GM18511 (cell line): Measurements from ENCODE around the gene ZNF57.
"Not testable (repeated sequence)": the region's sequence is repeated elsewhere in the genome, so short reads cannot be mapped to it uniquely, and the experiment has no call there.

Experiments
- ATAC-seq: cut with Tn5 transposase; IDR thresholded peaks from one replicate; pipeline ENCODE4 v1.9.1; 2021; ENCODE audit warnings: mild to moderate bottlenecking, moderate library complexity; ENCODE audit not compliant: unreplicated experiment

Gene ZNF57

DNA sequence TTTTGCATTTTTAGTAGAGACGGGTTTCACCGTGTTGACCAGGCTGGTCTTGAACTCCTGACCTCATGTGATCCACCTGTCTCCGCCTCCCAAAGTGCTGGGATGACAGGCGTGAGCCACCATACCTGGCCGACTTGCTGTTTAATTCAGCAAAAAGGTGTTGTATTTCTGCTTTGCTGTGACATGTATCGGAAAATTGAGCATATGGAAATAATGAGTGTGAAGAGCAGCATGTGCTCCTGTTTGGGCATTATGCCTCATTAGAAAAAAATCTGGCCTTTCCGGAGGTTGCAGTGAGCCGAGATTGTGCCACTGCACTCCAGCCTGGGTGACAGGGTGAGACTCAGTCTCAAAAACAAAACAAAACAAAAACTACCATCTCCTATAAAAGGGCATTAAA, 10.2 kb upstream of the ZNF57 start:
- not testable (repeated sequence) for ATAC-seq

DNA sequence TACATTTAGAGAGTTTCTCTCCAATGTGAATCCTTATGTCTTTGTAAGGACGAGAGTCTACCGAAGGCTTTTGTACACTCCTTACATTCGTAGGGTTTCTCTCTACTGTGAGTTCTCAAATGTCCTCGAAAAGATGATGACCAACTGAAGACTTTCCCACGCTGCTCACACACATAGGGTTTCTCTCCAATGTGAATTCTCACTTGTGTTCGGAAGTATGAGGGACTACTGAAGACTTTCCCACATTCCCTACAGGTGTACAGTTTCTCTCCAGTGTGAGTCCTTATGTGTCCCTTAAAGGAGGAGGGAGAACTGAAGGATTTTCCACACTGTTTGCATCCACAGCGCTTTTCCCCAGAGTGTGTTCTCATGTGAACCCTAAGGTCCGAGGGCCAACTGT, 4.0 kb upstream of the ZNF57 start:
- no peak for ATAC-seq

DNA sequence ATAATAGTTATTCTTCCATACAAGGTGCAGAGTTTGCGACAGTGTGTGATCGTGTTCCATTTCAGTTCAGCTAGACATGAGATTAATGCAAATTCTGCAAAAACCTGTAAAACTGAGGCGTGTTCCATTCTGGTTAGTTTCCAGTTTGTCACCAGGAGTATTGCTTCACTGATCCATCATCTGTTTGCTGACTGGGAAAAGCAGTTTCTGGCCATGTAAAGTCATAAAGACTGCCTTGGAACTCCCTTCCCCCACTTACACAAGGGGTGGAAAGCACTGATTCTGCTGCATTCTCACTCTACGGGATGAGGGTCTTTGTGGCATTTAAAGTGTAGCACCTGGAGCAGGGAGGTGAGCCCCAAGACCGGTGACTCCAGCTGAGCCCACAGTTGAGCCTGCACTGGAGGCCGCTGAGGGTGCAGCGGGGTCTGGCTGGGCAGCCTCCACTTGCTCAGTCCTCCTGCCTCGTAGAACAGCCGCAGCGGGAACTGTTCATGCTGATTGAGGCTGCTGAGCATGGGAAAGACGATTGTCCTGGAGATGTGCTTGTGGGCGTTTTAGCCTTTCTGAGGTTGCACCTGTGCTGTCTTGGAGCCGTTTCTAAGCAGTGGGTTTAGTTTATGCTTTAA, 2.0 kb downstream of the ZNF57 start:
- no peak for ATAC-seq

DNA sequence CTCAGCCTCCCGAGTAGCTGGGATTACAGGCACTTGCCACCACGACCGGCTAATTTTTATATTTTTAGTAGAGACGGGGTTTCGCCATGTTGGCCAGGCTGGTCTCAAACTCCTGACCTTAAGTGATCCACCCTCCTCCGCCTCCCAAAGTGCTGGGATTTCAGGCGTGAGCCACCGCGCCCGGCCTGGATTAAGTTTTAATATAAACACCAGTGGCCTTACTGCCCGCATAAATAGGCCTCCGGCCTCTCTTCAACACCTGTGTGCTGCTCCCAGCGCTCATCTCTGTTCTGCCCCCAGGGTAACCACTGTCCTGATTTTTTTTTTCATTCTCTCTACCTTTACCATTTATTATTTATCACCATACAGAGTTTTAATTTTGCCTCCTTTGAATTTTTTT, 2.6 kb downstream of the ZNF57 start:
- ATAC-seq: not testable (repeated sequence)

DNA sequence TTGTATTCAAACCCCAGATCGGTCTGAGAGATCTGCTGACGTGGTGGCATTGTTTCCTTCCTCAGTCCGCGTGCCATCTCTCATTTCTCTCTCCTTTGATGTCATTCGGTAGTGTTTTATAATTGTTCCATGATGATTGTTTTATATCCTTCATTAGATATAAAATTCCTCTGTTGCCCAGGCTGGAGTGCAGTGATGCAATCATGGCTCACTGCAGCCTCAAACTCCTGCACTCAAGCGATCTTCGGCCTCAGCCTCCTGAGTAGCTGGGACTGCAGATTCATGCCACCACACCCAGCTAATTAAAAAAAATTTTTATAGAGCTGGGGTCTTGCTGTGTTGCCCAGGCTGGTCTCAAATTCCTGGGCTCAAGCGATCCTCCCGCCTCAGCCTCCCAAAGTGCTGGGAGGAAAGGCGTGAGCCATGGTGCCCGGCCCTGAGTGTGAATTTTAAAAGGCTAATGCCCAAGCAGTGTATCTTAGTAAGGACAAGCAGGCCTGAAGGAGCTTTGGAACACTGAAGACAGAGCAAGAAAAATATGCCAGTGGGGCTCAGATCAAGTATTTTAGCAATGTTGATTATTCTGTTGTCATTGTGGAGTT, 5.3 kb downstream of the ZNF57 start:
- ATAC-seq: no peak

DNA sequence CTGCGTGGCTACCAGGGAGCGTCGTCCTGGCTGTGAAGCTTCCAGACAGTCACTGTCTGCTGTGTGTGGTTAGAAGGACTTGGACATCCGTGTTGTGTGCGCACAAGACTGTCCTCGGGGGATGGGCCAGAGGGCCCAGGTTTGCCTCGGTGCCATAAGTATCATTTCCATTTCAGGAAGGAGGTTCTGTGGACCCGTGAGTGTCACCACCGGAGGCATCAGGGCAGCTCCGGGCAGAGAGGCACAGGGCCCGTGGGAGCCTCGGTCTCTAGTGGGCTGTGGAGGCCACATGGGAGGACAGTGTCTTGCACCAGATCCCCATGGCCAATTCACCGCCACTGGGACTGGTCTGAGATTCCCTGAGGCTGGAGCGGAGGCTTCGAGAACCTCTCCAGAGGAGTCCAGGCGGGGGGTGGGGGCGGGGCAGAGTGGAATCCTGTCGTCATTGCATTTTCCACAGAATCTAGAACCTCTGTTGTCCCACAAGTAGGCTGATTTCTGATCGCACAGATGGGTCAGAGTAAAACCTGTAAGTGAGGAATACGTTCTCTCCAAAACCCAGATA, 6.0 kb downstream of the ZNF57 start:
- no peak for ATAC-seq

DNA sequence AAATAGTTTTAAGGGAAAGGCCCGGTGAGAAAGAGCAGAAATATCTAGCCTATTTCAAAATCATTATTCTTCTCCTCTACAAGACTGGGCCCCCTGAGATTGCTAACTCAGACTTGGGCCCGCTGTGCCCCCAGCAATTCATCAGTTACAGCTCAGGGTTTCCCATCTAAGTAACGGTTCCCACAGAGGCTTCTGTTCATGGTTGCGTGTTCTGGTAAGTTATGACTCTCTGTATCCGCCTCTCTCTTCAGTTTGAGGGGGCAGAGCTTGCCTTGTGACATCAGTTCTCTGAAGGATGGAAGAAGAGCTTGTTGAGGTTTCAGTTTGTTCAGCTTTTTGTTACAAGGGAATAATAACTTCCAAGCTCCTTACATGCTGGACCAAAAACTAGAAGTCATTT, 11.6 kb downstream of the ZNF57 start:
- ATAC-seq: no peak

DNA sequence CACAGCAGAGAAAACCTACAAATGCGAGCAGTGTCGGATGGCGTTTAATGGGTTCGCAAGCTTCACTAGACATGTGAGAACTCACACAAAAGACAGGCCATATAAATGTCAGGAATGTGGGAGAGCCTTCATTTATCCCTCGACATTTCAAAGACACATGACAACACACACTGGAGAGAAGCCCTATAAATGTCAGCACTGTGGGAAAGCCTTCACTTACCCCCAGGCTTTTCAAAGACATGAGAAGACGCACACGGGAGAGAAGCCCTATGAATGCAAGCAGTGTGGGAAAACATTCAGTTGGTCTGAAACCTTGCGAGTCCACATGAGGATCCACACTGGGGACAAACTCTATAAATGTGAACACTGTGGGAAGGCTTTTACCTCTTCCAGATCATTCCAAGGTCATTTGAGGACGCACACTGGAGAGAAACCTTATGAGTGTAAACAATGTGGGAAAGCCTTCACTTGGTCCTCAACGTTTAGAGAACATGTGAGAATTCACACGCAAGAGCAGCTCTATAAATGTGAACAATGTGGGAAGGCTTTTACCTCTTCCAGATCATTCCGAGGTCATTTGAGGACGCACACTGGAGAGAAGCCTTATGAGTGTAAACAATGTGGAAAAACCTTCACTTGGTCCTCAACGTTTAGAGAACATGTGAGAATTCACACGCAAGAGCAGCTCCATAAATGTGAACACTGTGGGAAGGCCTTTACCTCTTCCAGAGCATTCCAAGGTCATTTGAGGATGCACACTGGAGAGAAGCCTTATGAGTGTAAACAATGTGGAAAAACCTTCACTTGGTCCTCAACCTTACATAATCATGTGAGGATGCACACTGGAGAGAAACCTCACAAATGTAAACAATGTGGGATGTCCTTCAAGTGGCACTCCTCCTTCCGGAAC, 16.8 kb downstream of the ZNF57 start:
- ATAC-seq: no peak

DNA sequence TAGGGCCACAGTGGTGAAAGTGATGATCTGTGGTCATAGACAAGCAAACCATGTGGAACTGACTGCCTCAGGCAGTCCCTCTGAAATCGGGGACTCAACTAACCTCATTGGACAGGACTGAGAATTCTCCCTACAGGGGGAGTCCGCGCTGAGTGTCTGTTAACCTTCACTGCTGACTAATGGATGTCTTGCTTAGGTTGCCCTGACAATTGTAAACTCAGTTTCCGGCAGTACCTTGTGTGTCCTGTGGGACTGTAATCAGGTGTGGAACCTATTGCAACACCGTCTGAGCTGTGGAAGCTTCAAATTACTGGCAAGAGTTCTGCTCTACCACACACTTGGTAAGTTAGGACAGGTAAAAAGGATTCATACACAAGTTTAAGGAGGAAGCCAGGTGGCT, 22.3 kb downstream of the ZNF57 start:
- ATAC-seq: no peak

DNA sequence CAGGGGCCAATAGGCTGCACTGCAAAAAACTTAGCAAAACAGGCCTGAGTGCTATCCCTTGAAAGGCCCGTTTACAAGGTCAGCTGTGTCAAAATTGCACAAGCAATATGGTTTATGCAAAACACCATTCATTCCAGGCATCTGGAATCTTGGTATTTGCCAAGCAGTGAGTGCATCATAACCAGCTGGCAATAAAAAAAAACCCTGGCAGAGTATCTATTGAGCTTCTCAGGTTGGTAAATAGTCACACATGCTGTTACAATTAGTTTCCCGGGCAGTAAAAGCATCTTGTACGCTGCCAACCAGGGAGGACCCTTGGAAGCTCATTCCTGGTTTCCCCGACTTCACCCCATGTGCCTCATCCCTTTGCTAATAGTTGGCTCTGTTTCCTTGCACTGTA, 22.8 kb downstream of the ZNF57 start:
- ATAC-seq: no peak

DNA sequence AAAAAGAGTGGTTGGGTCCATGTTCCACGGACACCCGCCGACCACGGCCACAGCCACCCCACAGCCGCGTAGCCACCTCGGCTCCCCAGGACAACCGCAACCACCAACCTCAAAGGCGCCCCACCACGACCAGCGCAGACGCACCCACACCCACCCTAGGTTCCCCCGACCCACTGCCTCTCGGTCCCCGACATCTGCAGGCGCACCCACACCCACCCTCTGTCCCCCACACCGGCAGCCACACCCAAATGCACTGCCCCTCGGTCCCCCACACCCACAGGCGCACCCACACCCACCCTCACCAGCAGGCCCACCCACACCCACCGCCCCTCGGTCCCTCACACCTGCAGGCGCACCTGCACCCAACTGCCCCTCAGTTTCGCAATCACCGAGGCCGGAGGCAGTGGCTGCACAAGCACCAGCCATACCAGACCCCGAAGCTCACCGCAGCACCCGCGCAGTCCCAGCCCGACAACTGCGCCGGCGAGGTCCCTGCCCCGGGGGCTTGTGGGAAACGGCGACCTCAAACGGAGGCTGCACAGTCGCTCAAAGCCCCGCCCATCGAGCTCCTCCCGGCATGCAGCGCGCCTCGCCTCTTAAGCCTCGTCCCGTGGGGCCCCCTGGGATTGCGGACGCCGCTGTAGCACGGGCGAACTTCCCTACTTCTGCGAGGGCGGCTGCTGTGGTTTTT, 25.8 kb downstream of the ZNF57 start:
- ATAC-seq: no peak

DNA sequence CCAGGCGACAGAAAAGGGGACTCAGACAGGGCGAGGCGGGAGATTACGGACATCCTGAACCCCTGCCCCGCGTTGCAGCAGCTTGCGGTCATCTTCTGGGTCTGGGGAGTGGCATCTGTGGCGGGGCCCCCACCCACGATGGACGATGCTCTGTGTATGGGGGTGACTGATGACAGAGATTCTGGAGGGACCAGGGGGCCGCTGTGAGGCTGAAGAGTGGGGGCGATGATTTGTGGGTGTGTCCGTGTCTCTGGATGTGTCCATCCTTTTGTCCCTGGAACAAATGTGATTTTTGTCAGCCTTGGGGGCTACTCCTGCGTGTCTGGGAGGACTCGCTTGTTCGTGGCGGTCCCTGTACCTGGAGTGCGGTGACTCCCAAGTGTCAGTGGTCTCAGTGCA, 26.3 kb downstream of the ZNF57 start:
- no peak for ATAC-seq

DNA sequence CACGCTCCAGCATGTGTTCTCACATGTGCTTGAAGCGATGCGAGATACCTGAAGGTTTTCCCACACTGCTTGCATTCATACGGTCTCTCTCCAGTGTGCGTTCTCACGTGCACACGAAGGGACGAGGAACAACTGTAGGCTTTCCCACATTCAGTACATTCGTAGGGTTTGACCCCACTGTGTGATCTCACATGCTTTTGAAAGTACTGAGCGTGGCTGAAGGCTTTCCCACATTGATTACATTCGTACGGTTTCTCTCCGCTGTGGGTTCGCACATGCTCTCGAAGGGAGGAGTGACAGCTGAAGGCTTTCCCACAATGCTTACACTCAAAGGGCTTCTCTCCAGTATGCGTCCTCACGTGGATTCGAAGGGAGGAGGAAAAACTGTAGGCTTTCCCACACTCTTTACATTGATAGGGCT, 32.8 kb downstream of the ZNF57 start:
- no peak for ATAC-seq

DNA sequence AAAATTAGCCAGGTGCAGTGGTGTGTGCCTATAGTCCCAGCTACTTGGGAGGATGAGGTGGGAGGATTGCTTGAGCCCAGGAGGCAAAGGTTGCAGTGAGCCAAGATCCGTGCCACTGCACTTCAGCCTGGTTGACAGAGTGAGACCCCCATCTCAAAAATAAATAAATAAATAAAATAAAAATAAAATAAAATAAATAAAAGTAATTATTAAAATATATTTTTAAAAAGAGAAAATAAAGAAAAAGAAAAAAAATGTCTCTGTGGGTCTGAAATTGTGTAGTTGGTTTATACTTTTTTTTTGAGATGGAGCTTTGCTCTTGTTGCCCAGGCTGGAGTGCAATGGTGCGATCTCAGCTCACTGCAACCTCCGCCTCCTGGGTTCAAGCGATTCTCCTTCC, 35.1 kb downstream of the ZNF57 start:
- ATAC-seq: not testable (repeated sequence)

DNA sequence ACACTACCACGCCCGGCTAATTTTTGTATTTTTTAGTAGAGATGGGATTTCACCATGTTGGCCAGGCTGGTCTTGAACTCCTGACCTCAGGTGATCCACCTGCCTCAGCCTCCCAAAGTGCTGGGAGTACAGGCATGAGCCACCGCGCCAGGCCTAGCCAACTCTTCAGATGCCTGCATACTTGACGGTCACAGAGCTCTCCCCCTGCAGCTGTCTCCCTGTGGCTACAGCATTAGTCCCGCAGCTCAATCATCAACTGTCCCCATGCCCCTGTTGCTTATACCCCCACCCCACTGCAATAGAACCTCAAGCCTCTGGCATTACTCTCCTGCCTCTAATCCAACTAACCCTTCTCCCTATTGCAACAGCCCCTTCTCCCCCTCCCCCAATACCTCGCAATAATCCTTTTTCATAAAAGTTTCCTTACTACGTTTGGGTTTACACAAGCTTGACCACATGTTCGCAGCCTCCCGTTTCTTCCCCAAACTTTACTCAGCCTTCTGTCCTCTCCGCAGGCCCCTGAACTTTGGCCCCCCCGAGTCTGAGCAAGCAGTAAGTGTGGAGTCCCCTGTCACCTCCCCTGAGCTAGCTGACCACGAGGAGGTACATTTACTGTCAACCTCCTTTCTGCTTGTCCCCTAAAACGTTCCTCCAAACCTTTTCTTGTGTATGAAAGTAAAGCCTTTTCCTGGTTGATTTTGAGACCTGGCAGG, 42.4 kb downstream of the ZNF57 start:
- no peak for ATAC-seq

DNA sequence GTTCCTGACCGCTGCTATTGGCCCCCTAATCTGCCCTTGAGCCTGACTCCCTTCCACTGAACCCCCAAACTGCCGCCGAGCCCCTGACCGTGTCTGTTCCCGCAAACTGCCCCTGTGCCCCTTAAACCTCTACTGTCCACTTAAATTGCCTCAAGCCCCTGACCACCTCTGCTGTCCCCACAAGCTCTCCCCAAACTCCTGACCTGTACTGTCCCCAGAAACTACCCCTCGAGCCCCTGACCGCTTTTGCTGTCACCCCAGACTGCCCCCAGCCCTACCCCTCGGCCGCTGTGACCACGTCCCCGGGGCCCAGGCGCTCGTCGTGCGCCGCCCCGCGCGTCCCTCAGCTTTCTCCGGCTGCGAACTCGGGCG, 43.7 kb downstream of the ZNF57 start:
- no peak for ATAC-seq

DNA sequence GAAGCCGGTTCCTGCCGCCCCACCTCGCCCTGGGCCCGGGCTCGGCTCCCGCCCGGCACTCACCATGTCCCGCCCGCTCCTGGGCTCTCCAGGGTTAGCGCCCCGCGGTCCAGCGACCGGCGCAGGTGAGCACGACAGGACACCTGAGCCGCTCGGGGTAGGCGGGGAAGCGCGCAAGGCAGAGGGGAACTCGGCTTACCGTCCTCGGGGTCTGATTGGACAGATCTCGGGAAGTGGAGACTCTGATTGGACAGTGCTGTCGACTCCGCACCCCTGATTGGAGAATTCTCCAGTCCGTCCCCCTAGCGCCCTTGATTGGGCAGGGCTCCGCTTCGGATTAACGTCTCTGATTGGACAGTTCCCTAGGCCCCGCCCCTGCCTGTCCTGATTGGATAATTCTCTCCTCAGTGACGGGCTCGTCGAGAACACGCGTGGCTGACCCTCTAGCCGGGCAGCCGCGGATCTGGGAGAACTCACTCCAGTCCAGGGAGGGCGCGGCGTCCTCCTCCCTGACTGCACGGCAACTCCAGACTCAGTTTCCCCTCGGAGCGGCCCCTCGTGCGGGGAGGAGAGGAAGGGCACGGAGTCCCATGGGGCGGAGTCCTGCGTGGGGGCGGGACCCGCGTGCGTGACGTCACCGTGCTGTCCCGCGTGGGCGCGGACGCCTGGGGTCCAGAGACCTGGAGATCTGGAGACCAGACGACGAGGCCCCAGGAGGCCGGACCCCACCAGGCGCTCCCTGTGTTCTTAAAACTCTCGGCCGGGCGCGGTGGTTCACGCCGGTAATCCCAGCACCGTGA, 44.2 kb downstream of the ZNF57 start, which contains the start of gene ZNF77:
TSS of gene ZNF77 (minus strand) at position 197 of the 800 bp plus-strand sequence. CDS start at position 66, 131 bp downstream.
- ATAC-seq: peak; percentile 96

DNA sequence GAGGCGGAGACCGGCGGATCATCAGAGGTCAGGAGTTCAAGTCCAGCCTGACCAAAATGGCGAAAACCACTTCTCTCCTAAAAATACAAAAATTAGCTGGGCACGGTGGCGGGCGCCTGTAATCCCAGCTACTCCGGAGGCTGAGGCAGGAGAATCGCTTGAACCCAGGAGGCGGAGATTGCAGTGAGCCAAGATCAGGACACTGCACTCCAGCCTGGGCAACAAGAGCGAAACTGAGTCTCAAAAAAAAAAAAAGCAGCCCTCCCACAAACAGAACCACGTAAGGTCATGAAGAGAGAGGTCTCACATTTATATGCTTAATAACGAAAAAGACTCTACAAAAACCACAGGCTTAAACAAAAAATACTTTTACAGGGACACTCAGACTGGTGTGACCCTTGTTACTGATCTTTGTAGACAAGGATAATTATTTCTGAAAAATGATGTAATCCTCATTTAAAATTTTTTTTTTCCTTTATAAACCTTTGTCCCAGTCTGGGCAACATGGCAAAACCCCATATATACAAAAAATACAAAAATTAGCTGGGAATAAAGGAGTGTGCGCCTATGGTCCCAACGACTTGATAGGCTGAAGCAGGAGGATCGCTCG, 45.0 kb downstream of the ZNF57 start:
- no peak for ATAC-seq

DNA sequence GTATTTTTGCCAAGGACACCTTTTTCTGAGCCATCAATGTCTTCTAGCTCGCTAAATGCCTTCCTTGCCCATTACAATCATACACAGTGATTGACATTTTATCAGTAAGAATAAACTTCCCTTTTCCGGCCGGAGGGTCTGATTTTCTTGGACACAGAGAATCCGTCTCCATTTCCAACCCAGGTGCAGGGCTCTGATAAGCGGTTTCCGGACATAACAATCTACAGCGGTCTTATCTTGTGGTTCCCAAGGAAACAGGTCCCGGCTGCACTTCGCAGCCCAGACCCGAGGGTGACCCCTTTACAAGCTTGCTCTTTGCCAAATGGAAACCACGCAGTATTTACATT, 49.2 kb downstream of the ZNF57 start:
- peak; percentile 10 for ATAC-seq
